Jurkat, Clone E6-1 (cell line): ENCODE results near the gene DBN1.

Experiments
- DNase-seq: peaks from one replicate; pipeline ENCODE4 v3.0.0-alpha.2; 2011; ENCODE audit warnings: low read depth, low spot score
- H3K4me3 ChIP-seq: 2 replicates; pipeline ENCODE4 v1.5.1; 2011; ENCODE audit warnings: mild to moderate bottlenecking, low read length, control low read depth, moderate library complexity

DBN1 gene

DNA sequence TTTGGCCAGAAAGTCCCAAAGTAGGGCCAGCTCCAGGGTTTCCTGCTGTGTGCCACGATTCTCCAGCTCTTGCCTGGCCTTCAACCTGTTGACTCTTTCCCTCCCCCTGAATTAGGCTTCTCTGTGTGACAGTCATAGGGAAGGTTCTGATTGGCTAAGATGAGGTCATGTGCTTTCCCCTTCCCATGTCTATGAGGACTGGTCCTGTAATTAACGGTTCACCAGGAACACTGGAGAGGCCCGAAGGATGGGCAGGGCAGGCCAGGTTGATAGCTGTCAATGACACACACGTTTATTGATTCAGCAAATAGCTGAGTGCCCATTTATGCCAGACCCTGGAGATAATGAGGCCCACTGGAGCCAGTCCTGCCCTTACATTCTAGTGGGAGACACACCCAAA is 35.8 kb downstream of the DBN1 start:
- H3K4me3 ChIP-seq: no peak overlapping the region
- no peak for DNase-seq

GRCh38 chr5:177435847-177436536 is 37.4 kb downstream of the DBN1 start:
- no peak for DNase-seq
- no peak overlapping the region for H3K4me3 ChIP-seq

GRCh38 chr5:177434942-177435738 is 38.3 kb downstream of the DBN1 start:
- no peak overlapping the region for H3K4me3 ChIP-seq
- no peak for DNase-seq

DNA sequence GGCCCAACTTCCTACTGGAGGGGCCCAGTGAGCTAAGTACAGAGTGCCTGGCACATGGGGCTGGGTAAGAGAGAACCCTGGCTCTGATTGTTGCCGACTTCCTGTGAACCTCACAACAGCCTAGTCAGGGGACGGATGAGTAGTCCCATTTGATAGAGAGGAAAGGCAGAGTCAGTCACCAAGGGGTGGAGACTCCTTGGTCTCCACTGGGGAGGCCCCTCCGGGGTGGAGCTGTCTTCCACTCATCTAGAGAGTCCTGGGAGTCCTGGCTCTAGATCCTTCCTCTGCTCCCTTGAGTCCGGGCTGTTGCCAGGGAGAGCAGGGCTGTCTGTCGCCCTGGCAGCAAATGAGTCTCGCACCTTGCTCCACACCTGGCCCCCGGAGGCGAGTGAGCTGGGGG is 39.0 kb downstream of the DBN1 start:
- no peak overlapping the region for H3K4me3 ChIP-seq
- no peak for DNase-seq

- DNase-seq: no peak
- no peak overlapping the region for H3K4me3 ChIP-seq
Observed at GRCh38 chr5:177433658-177434217, 39.7 kb downstream of the DBN1 start.

DNA sequence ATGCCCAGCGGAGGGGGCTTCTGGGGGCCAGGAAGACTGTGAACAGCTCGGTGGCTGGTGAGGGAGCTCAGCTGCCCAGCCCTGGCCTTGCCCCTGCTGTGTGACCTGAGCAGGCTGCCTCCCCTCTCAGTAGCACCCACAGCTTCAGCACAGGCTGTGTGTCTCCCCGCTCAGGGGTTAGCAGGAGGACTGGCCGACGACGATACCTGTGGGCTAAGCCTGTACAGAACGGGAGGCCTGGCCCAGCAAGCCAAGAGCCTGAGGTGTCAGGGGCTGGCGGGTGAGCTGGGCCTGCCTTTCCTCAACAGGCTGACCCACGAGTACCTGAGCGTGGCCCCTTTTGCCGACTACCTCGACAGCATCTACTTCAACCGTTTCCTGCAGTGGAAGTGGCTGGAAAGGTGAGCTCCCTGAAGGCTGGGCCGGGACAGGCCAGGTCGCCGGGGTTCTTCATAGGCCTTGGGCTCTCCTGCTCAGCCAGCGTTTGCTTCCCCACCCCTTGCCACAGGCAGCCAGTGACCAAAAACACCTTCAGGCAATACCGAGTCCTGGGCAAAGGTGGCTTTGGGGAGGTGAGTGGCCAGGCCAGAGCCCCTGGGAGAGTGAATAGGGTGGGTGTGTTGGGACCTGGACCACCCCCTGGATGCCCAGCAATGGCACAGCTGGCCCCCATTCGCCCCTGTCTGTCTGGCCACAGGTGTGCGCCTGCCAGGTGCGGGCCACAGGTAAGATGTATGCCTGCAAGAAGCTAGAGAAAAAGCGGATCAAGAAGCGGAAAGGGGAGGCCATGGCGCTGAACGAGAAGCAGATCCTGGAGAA is 40.4 kb downstream of the DBN1 start:
- H3K4me3 ChIP-seq: no peak overlapping the region; the same call in 1 of the 2 replicates
- no peak for DNase-seq

DNA sequence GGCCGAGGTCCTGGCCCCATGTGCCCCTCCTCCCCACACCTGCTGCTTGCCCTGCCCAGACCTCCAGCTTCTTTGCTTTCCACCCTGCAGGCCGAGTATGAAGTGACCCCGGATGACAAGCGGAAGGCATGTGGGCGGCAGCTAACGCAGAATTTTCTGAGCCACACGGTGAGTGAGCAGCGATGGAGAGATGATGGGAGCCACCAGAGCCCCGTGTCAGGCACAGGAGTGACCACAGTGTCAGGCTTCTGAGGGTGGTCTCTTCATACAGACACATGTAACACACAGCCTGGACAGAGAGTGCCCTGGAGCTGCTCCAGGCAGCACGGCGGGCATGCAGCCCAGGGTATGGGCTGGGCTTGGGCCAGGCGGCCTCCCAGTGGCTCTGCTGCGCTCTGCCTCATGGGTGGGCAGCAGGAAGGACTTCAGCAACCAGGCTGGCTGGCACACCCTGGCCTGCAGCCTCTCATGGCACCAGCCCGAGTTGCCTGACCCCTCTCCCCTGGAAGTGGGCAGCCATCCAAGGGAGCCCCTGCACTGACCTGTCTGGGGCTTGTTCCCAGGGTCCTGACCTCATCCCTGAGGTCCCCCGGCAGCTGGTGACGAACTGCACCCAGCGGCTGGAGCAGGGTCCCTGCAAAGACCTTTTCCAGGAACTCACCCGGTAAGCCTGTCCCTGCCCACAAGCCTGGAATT is 41.1 kb downstream of the DBN1 start:
- DNase-seq: no peak
- H3K4me3 ChIP-seq: peak overlapping the region; percentile 50

- peak; percentile 93 for DNase-seq
Observed at GRCh38 chr5:177431317-177432142, 41.9 kb downstream of the DBN1 start.

DNA sequence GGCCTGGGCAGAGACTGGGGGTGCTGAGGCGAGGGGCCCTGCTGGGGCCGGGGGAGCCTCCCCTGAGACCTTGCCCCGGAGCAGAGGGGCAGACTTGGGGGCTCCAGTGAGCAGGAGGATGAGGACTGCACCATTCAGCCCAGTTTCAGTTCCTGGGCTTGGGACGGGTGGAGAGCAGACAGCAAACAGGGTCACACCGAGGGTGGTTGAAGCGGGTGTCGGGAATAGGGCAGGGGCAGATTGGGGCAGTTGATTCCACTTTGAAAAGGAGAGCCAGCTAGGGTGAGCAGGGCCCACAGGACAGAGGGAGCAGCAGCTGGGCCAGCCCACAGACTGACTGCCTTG is 42.5 kb downstream of the DBN1 start:
- peak overlapping the region; percentile 50 for H3K4me3 ChIP-seq
- no peak for DNase-seq

More at GRCh38 chr5:177431317-177432142, 41.9 kb downstream of the DBN1 start:
- H3K4me3 ChIP-seq: peak overlapping the region; percentile 50

DNA sequence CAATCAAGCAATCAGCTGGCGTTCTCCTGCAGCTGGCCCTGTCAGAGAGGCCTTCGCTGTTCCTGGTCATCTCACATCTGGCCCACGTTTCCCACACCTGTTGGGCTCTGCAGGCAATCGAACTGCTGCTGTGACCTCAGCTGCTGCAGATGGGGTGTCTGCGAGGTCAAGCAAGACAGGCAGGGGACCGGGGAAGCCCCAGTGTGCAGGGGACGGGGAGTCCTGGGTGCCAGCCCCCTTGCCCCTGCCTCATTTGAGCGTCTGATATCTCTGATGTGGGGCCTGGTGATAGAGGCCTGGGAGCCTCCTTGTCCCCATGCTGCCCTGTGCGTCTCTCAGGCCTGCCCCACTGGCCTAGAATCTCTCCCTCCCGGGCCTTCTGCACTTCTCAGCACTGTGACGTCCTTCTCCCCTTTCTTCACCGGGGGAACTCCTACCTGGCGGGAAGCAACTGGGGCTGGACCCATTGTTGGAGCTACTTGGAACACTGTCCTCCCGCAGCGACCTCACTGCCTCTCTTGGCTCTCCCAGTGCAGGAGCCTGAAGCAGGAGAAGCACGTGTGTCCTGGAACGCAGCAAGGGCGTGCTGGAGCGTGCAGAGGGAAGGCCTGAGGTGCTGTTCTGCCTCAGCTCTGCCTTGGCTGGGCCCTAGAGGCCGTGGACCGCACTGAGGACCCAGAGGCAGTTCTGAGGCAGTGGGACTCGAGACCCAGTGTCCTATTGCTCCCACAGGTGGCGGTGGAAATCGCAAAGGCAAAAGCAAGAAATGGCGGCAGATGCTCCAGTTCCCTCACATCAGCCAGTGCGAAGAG is 43.1 kb downstream of the DBN1 start:
- peak overlapping the region; percentile 50; the same call in 1 of the 2 replicates for H3K4me3 ChIP-seq

DNA sequence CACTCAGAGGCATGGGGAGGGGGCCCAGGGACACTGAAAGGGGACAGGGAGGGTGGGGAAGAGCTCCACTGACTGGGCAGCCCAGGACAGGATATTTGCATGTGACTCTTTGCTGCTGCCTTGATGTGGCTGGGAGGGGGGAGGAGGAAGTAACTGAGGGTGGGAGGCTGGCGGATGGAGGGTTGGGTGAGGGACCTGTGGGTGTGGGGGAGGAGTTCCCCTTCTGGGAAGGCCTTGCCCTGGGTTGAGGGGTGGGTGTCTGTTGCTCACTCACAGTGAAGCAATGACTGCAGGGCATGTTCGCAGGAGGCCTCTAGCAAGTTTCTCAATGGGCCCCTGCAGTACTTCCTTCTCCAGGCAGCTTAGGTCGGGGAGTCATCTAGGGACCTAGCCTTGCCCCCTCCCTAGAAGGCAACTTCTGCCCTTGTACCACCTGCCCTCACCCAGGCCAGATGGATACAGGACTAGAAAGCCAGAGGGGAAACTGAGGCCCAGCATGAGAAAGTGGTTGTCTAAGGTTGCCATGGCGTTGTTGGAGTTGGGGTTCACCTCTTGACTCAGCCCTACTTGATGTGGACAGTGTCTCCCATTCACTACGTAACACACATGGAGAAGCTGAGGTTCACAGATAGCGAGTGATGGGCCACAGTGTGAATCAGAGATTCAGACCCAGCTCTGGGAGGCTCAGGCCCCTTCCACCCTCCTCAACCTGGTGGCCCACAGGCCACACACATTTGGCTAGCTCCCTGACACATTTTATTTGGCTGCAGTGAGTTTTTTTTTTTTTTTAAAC is 44.0 kb downstream of the DBN1 start:
- peak overlapping the region; percentile 79 for H3K4me3 ChIP-seq
- peak; percentile 95 for DNase-seq

More for the DNA sequence above, 43.1 kb downstream of the DBN1 start:
- DNase-seq: no peak

GRCh38 chr5:177428574-177429217 is 44.7 kb downstream of the DBN1 start:
- H3K4me3 ChIP-seq: peak overlapping the region; percentile 79
- DNase-seq: no peak

- DNase-seq: no peak
- peak overlapping the region; percentile 79 for H3K4me3 ChIP-seq
Observed at GRCh38 chr5:177427919-177428573, 45.4 kb downstream of the DBN1 start.

GRCh38 chr5:177427211-177427822 is 46.1 kb downstream of the DBN1 start:
- peak overlapping the region; percentile 79 for H3K4me3 ChIP-seq
- no peak for DNase-seq

GRCh38 chr5:177426566-177427210 is 46.7 kb downstream of the DBN1 start, which contains the start of gene GRK6:
Gene GRK6 (plus strand): TSS chr5:177426676. CDS start chr5:177426846, 170 bp downstream.
- peak within 1 kb of the TSS; percentile 79 for H3K4me3 ChIP-seq
- DNase-seq: no peak
